ENCODE data around the gene GALNT14.

GALNT14 gene

GRCh38 chr2:31002537-31003150 is 135.6 kb downstream of the GALNT14 start:
- Mint-ChIP-seq H3K4me3 (no peak overlapping the region), H3K27me3 (peaks cover 1% of the 10 kb centered on the region), H3K4me1 (ENCODE audit: low read depth) (no peaks in the 10 kb centered on the region), H3K27ac (no peak overlapping the region), H3K36me3 (no peaks in the 10 kb centered on the region), H3K9me3 (ENCODE audit: low read depth) (no peaks in the 10 kb centered on the region)

DNA sequence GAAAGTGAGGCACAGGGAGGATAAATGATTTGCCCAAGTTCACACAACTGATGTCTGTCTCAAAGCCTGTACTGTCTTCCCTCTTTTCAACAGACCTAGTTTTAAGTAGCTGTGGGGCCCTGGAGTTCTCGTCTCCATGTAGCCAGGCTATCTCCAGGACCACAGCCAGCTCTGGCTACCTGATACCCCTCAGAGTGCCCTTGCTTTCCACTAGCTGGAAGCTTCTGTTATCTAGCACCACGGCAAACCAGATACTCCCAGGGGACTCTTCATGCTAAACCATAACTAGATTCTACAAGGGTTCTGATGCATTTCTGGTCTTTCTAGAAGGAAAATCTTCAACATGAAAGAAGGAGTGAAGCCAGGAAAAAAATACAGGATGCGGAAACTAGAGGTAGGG is 137.3 kb downstream of the GALNT14 start:
- Mint-ChIP-seq H3K36me3 (no peaks in the 10 kb centered on the region), H3K27ac (no peak overlapping the region), H3K4me1 (ENCODE audit: low read depth) (no peaks in the 10 kb centered on the region), H3K27me3 (peaks cover 1% of the 10 kb centered on the region), H3K4me3 (no peak overlapping the region), H3K9me3 (ENCODE audit: low read depth) (no peaks in the 10 kb centered on the region)

DNA sequence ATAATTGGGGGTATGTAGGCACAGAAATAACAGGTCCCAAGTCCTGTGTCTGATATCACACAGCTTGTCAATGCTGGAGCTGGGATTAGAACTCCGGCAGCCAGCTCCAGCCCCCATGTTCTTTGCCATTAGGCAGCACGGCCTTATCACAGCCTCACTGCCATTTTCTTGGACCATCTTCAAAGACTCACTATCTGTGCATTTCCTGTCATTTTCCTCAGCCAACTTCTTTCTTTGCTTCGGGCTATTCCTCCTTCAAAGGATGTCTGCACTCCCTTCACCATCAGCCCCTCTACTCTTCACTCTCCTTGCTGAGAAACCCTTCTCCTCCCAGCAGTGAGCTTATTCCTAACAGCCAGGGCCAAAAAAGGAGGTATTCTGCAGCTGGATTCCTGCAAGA is 139.6 kb downstream of the GALNT14 start:
- Mint-ChIP-seq H3K4me1 (ENCODE audit: low read depth) (no peaks in the 10 kb centered on the region), H3K4me3 (no peak overlapping the region), H3K36me3 (no peaks in the 10 kb centered on the region), H3K27ac (no peak overlapping the region), H3K27me3 (peaks cover 1% of the 10 kb centered on the region), H3K9me3 (ENCODE audit: low read depth) (no peaks in the 10 kb centered on the region)

- no peak overlapping the region for H3K4me3 Mint-ChIP-seq
- no peaks in the 10 kb centered on the region for H3K36me3 Mint-ChIP-seq
- H3K27me3 Mint-ChIP-seq, result peaks cover 1% of the 10 kb centered on the region
- no peak overlapping the region for H3K27ac Mint-ChIP-seq
- H3K9me3 Mint-ChIP-seq (ENCODE audit: low read depth), result no peaks in the 10 kb centered on the region
- no peaks in the 10 kb centered on the region for H3K4me1 Mint-ChIP-seq (ENCODE audit: low read depth)
Observed at GRCh38 chr2:30997979-30998378, 140.3 kb downstream of the GALNT14 start.

GRCh38 chr2:30994227-30995056 is 143.8 kb downstream of the GALNT14 start:
- Mint-ChIP-seq H3K36me3 (no peaks in the 10 kb centered on the region), H3K9me3 (ENCODE audit: low read depth) (no peaks in the 10 kb centered on the region), H3K27me3 (no peaks in the 10 kb centered on the region), H3K4me3 (no peak overlapping the region), H3K4me1 (ENCODE audit: low read depth) (no peaks in the 10 kb centered on the region), H3K27ac (no peak overlapping the region)

- H3K4me1 Mint-ChIP-seq (ENCODE audit: low read depth), result no peaks in the 10 kb centered on the region
- no peaks in the 10 kb centered on the region for H3K9me3 Mint-ChIP-seq (ENCODE audit: low read depth)
- H3K36me3 Mint-ChIP-seq, result no peaks in the 10 kb centered on the region
- H3K27me3 Mint-ChIP-seq, result no peaks in the 10 kb centered on the region
- no peak overlapping the region for H3K27ac Mint-ChIP-seq
- no peak overlapping the region for H3K4me3 Mint-ChIP-seq
Observed at GRCh38 chr2:30992781-30993180, 145.5 kb downstream of the GALNT14 start.

- Mint-ChIP-seq H3K36me3 (no peaks in the 10 kb centered on the region), H3K9me3 (ENCODE audit: low read depth) (no peaks in the 10 kb centered on the region), H3K27me3 (no peaks in the 10 kb centered on the region), H3K4me3 (no peak overlapping the region), H3K27ac (no peak overlapping the region), H3K4me1 (ENCODE audit: low read depth) (no peaks in the 10 kb centered on the region)
Observed at GRCh38 chr2:30990671-30991070, 147.6 kb downstream of the GALNT14 start.

DNA sequence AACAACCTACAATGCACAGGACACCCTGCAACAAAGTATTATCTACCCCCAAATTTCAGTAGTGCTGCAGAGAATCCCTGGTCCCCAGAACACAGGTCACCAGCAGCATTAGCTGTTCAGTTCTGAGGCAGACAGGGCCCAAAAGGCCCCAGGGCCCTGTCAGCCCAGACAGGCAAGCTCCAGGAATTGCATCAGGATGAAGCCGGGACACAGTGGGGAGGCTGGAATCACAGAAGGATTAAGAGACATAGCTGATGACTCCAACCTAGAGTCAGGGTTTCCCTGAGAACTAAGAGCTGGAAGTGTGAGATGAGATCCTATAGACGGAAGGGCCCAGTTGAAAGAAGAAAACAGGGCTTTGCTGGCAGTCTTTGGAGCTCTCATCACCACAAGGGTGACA is 148.1 kb downstream of the GALNT14 start:
- Mint-ChIP-seq H3K27me3 (no peaks in the 10 kb centered on the region), H3K36me3 (no peaks in the 10 kb centered on the region), H3K4me3 (no peak overlapping the region), H3K27ac (no peak overlapping the region), H3K4me1 (ENCODE audit: low read depth) (no peaks in the 10 kb centered on the region), H3K9me3 (ENCODE audit: low read depth) (no peaks in the 10 kb centered on the region)

DNA sequence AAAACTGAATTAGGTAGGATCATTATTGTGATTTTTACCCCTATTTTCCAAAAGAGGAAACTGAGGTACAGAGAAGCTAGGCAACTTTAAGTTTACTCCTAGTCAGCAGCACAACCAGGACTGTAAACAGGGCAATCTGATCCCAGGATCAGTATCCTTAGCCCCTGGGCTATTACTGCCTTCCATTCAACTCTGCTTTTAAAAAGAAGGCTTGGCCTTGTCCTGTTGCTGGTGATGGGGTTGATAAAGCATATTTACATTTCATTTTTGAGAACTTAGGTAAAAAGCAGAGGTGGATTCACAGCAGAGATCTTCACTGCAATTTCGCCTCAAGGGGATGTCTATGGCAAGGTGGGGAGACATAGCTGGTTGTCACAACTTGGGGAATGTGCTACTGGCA is 148.5 kb downstream of the GALNT14 start:
- Mint-ChIP-seq H3K36me3 (no peaks in the 10 kb centered on the region), H3K4me3 (no peak overlapping the region), H3K27me3 (no peaks in the 10 kb centered on the region), H3K27ac (no peak overlapping the region), H3K4me1 (ENCODE audit: low read depth) (no peaks in the 10 kb centered on the region), H3K9me3 (ENCODE audit: low read depth) (no peaks in the 10 kb centered on the region)

DNA sequence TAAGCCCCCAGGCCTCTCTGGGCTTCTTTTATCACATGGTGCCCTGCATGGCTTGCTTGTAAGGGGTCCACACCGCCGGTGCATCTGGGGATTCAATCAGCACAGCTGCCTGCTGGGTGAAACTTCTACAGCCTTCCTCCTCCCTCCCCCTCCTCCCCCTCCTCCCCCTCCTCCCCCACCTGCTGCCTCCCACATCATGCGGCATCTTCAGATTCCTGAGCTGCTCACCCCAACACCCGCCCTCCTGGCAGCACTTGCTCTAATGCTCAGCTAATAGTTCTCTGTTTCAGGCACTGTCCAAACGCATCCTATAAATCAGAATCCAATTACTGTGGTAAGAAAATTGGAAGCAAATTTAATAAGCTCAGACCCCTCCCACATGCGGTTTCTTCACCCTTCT is 150.7 kb downstream of the GALNT14 start:
- H3K27me3 Mint-ChIP-seq, result no peaks in the 10 kb centered on the region
- H3K9me3 Mint-ChIP-seq (ENCODE audit: low read depth), result no peaks in the 10 kb centered on the region
- H3K36me3 Mint-ChIP-seq, result no peaks in the 10 kb centered on the region
- H3K4me1 Mint-ChIP-seq (ENCODE audit: low read depth), result no peaks in the 10 kb centered on the region
- no peak overlapping the region for H3K4me3 Mint-ChIP-seq
- H3K27ac Mint-ChIP-seq, result no peak overlapping the region

DNA sequence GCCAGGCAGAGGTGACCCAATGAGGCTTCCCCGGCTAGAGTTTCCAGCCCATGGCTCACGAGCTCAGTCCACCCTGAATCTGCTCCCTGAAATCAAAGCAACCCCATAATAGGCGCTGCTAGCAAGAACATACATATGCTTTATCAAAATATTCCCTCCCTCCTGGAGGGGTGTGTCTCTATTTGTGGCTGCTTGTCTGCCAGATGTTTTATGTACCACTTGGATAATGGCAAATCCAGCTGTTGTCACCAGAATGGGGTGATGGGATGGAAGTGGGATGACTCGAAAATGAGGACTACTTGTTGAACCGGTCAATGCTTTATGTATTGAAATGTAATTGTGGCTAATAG is 152.0 kb downstream of the GALNT14 start:
- Mint-ChIP-seq H3K4me1 (ENCODE audit: low read depth) (no peaks in the 10 kb centered on the region), H3K27ac (no peak overlapping the region), H3K9me3 (ENCODE audit: low read depth) (no peaks in the 10 kb centered on the region), H3K36me3 (no peaks in the 10 kb centered on the region), H3K27me3 (no peaks in the 10 kb centered on the region), H3K4me3 (no peak overlapping the region)

GRCh38 chr2:30985493-30986230 is 152.6 kb downstream of the GALNT14 start:
- Mint-ChIP-seq H3K9me3 (ENCODE audit: low read depth) (no peaks in the 10 kb centered on the region), H3K27me3 (no peaks in the 10 kb centered on the region), H3K36me3 (no peaks in the 10 kb centered on the region), H3K4me1 (ENCODE audit: low read depth) (no peaks in the 10 kb centered on the region), H3K27ac (no peak overlapping the region), H3K4me3 (no peak overlapping the region)

DNA sequence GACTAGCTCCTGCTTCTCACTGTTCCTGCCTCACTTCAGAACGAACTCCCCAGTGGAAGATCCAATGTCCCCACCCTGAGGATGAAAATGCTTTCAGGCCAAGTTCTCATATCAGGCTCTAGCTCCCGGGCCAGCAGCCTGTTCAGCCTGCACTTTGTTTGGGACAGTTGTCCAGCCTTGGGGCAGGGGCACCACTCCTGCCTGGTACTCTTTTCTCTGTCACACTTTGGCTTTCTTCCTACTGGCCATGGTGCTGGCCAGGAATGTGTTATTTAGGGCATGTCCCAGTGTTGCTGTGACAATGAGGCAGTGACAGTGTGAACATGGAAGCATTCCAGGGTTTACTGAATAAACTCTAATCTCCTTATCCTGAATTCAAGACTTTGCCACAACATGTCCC is 154.1 kb downstream of the GALNT14 start:
- Mint-ChIP-seq H3K4me3 (no peak overlapping the region), H3K36me3 (no peaks in the 10 kb centered on the region), H3K4me1 (ENCODE audit: low read depth) (no peaks in the 10 kb centered on the region), H3K9me3 (ENCODE audit: low read depth) (no peaks in the 10 kb centered on the region), H3K27ac (no peak overlapping the region), H3K27me3 (no peaks in the 10 kb centered on the region)

- Mint-ChIP-seq H3K9me3 (ENCODE audit: low read depth) (no peaks in the 10 kb centered on the region), H3K36me3 (no peaks in the 10 kb centered on the region), H3K27ac (no peak overlapping the region), H3K4me1 (ENCODE audit: low read depth) (no peaks in the 10 kb centered on the region), H3K4me3 (no peak overlapping the region), H3K27me3 (no peaks in the 10 kb centered on the region)
Observed at GRCh38 chr2:30981510-30981909, 156.7 kb downstream of the GALNT14 start.

- H3K9me3 Mint-ChIP-seq (ENCODE audit: low read depth), result no peaks in the 10 kb centered on the region
- H3K4me1 Mint-ChIP-seq (ENCODE audit: low read depth), result no peaks in the 10 kb centered on the region
- no peak overlapping the region for H3K27ac Mint-ChIP-seq
- no peaks in the 10 kb centered on the region for H3K36me3 Mint-ChIP-seq
- no peak overlapping the region for H3K4me3 Mint-ChIP-seq
- no peaks in the 10 kb centered on the region for H3K27me3 Mint-ChIP-seq
Observed at GRCh38 chr2:30981096-30981495, 157.1 kb downstream of the GALNT14 start.
